Measurements from ENCODE around the gene NISCH. TPM values are rescaled to one million over a fixed set of nuclear protein-coding genes. Genes with fewer than 3 reads are reported as not detected.

The NISCH gene
- total and polyA plus RNA-seq, 2 donors (not counting 3 experiments of a cell fraction or from before 2014, with no cell fraction given) = 156 to 178 TPM

- no peaks in the 10 kb centered on the region for H3K79me2 ChIP-seq (ENCODE audit: control insufficient read depth, insufficient read depth, low read length)
- ChIA-PET POLR2A (no interaction called here), CTCF (interaction anchor here (0.6 to 4.6 kb wide), 2 partner anchors 12 to 336 kb away, joined by 4 to 24 read pairs; partner anchors contain the start of genes NEK4 and SEMA3G)
- dilution Hi-C loops (cut with MboI; ENCODE audit: extremely low pct_ligation_motif_present, low sequenced_read_pairs) (no loop called here), intact Hi-C loops (cut with micrococcal nuclease) (no loop called here)
- H3K9me1 ChIP-seq (replicated peaks; ENCODE audit: control insufficient read depth, extremely low read depth, insufficient read depth, low read length) = no peaks in the 10 kb centered on the region
- H3K9ac ChIP-seq (replicated peaks; ENCODE audit: extremely low read depth, insufficient read depth, low read length) = no peak overlapping the region
- no peak overlapping the region for H3K4me2 ChIP-seq (ENCODE audit: insufficient read depth, low read length)
- H3K9me3 ChIP-seq (replicated peaks; ENCODE audit: control insufficient read depth, insufficient read depth, low read length) = no peaks in the 10 kb centered on the region
- peaks cover 0 to 12% of the 10 kb centered on the region in 2 experiments for H3K36me3 ChIP-seq (ENCODE audit: control insufficient read depth in 2 of 2, extremely low read depth in 1 of 2, insufficient read depth in 2 of 2, low read length in 2 of 2)
- H3K4me3 ChIP-seq (replicated peaks in 1 of 3; ENCODE audit: insufficient read depth in 1 of 3, low read depth in 1 of 3, low read length in 3 of 3) = no peak overlapping the region
- FAIRE-seq = no peak
- H3K27me3 ChIP-seq (ENCODE audit: control insufficient read depth in 2 of 2, insufficient read depth in 2 of 2, low read length in 2 of 2) = no peaks in the 10 kb centered on the region
- DNase-seq (ENCODE audit: low read depth, low spot score) = no peak
- TF ChIP-seq JUN (IDR thresholded peaks at IDR 0.05; ENCODE audit: borderline replicate concordance, insufficient read depth, insufficient read length, low read depth) (no peak), POLR2AphosphoS5 (IDR thresholded peaks at IDR 0.05; ENCODE audit: insufficient read depth, low read depth, low read length) (no peak), MYC (IDR thresholded peaks at IDR 0.05; ENCODE audit: low read depth, low read length) (no peak), GATA2 (IDR thresholded peaks at IDR 0.05; ENCODE audit: insufficient read depth, insufficient read length, low read depth, low read length) (no peak), POLR2A (IDR thresholded peaks at IDR 0.05; ENCODE audit: low read depth, low read length) (no peak), FOS (IDR thresholded peaks at IDR 0.05; ENCODE audit: borderline replicate concordance, insufficient read depth, low read length) (no peak), CTCF (IDR thresholded peaks at IDR 0.05; ENCODE audit: extremely low read depth in 1 of 2, insufficient read depth in 1 of 2, low read depth in 1 of 2, low read length in 2 of 2) (no peak), MAX (IDR thresholded peaks at IDR 0.05; ENCODE audit: insufficient read depth, insufficient read length) (no peak), EZH2 (IDR thresholded peaks at IDR 0.05; ENCODE audit: borderline replicate concordance, low read depth, low read length, severe bottlenecking) (no peak)
- no peak overlapping the region for H3K27ac ChIP-seq (ENCODE audit: insufficient read depth, low read depth, low read length)
- BruUV-seq (replicated peaks) = no TSS peak
- H4K20me1 ChIP-seq (replicated peaks; ENCODE audit: control insufficient read depth, extremely low read depth, insufficient read depth, low read length) = no peaks in the 10 kb centered on the region
- H2AFZ ChIP-seq (ENCODE audit: low read depth, low read length) = no peak overlapping the region
- peaks cover 15% of the 10 kb centered on the region for H3K4me1 ChIP-seq (ENCODE audit: control insufficient read depth, extremely low read depth, insufficient read depth, low read length)
Observed at GRCh38 chr3:52434491-52435115, 20.8 kb upstream of the NISCH start.

Measured in endothelial cell of umbilical vein (primary cell).